Stimulated activated CD8-positive, alpha-beta memory T cell treated with anti-CD3 and anti-CD28 coated beads, Interleukin-4, amount 100 ng/mL, for 1 hour (primary cell): Measurements from ENCODE around the gene GRP.
"Not testable (repeated sequence)": the region's sequence is repeated elsewhere in the genome, so short reads cannot be mapped to it uniquely, and the experiment has no call there.

Source experiments
- DNase-seq, 2 donors: peaks; one replicate each; pipeline ENCODE4 v3.0.0-alpha.2; 2020; ENCODE audit warnings: low read depth in 2 of 2, low spot score in 1 of 2

Gene GRP

DNA sequence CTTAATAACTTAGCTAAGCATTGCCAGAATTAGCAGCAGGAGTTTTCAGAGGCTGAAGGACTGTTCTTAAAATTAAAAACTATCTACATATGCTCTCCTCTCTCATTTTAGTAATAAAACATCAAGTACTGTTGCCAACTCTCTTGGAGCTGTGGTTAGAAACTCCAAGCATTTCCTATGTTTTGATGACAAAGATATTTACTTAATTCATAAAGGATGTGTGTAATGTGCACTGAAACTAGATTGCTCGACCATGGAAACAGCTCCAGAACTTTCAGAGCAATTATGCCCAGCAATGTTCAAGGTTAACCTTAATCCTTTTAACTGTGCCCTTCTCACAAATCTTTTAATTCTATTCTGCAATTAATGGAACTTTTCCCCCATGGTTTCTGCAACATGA, 8.4 kb downstream of the GRP start:
- DNase-seq: no peak

DNA sequence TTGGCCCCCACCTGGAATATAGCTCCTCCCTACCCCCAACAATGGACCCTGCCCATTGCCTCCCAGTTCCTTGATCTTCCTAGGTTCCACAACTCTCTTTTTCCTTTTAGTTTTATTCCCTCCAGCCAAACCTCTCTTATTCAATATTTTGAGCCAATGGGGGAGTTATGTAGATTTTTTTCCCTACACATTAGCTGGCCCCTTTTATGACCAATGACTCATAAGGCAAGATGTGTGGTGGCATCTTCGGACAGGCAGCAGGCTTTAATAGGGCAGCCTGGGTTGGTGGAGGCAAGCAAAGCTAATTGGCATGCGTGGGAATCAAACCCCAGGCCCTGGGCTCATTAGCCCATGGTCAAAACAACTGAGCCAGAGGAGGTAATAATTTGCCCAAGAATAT, 9.2 kb downstream of the GRP start:
- DNase-seq: no peak

DNA sequence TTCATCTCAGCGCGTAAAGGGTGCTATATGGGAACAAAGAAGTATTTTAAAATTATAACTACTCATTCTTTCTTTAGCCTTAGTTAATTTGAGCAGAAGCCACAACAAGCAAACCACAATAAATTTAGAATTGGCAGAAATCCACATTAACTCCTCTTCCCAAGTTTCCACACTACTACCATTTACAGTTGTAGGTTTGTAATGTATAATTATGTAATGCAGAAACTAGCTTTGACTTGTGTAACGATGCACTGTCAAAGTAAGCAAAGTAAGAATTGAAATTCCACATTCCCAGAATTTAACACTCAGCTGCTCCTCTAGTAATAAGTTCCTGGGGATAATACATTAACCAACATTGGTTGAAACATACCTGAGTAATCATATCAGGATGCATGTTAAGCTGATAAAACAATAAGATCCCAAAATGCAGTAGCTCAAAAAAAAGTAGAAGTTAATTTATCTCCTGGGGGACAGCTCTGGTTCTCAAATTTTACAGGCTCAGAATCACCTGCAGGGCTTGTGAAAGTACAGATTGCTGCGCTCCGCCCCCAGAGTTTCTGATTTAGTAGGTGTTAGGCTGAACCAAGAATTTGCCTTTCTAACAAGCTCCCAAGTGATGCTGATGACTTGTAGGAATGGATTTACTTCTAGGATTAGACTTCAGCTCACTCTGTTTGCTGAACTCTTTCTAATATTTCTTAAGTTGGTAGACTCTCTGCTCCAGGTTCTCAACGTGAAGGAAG, 9.9 kb downstream of the GRP start:
- DNase-seq: no peak

DNA sequence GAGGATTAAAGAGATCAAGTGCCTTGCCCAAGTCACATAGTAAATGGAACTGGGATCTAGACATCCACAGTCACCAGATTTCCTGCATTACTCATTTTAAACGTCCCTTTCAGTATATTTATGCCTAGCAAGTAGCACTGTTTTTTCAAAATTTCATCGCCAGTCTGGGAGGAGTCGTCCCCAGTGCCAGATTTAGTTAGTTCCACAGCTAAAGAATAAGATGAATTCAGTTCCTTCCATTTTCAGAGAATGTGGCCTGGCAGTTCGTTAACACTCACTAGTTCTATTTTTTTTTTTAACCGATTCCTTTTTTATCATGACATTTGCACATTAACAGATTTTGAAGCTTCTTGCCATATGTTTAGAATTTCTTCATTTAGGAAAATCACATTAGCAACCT, 11.2 kb downstream of the GRP start:
- no peak for DNase-seq

DNA sequence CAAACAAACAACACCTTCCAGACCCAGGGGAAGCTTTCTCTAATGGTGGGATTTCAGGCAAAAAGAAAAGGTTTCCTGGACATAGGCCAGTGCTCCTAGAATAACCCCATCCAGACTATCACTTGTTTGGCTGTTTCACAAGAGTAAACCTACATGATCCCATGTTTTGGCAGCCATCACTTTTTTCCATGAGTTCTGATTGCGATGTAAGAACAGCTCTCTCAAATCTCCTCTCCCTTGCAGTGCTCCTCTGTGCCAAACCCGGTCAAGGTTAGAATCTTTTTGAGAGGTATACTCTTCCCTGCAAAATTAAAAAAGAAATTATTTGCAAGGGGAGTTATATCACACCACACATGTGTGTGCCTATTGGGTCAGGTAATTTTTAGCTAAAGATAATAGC, 11.9 kb downstream of the GRP start:
- no peak for DNase-seq

DNA sequence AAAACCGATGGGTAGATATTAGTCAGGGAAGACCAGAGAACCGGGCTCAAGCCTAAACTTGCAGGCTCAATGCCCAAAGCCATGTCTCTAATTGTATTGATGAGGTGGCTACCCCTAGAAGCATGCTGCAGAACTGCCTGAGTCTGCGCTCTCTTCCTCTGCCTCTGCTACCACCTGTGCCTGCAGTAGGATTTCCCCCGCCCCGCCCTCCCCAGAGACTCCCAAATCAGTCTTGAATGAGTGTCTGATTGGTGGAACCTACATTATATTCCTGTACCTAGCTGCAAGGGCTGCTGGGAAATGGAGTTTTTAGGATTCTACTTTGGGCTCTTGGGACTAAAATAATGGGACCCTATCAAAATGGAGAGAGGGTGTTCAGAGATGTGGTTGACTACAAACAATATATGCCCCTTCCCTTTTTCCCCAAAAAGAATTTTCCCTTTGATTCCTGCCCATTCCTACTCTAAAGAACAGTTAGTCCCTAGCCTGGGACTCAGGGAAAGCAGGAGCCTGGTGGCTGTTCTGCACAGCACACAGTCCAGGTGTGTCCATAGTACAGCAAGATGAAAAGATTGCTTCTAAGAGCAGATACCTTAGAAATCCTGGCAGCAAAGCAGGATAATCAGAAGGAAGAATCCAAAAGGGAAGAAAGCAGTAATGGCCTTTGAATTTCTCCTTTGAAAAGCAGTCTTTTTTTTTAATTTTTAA, 12.5 kb downstream of the GRP start:
- DNase-seq: no peak

DNA sequence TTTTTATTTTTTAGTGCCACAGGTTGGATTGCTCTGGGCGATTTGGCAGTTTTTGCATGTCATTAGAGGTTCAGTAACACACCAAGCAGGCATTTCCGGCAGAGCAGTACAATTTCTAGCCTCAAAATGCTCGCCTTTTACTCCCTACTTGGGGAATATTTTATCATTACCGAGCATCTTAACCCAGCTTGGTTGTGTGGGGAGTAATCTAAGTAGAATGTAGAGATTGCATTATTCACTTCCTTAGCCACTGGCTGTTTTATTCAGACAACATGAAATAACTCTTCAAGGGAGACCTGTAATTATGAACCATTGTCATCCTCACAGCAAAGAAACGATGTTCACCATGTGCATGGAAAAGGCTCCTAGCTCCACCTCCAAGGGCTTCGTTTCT, 13.1 kb downstream of the GRP start:
- no peak for DNase-seq

DNA sequence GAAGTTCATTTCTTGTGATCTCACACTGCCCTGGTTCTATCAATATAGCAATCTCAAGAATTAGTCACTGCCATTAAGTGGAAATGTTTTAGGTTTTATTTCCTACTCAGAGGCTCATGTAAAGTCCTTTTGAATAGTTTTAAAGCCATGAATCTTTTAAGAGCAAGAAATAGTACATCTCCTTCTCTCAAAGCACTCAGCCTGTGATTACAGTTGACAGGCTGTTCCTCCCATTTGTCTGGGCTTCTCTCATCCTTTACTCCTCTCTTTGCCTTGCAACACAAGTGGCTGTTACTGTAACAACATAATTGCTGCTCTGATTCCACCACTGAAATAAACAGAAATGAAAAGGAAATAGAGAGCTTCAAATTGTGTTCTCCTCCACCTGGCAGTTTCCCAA, 18.4 kb downstream of the GRP start:
- DNase-seq: no peak

DNA sequence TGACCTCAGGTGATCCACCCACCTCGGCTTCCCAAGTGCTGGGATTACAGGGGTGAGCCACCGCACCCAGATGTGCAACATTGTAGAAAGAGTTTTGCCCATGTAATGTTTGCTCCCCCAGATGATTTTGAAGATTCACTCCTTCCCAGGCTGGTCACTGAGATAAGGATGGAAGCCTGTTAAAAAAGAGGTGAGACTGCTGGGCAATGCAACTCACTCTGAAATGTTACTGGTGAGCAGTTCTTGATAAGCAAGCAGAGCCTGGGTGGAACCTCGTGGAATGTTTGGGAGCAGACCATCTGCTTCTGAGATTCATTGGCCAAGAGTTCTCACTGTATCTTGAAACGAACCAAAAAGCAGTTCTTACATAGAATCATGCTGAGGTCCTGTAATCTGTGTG, 19.7 kb downstream of the GRP start:
- DNase-seq: no peak

DNA sequence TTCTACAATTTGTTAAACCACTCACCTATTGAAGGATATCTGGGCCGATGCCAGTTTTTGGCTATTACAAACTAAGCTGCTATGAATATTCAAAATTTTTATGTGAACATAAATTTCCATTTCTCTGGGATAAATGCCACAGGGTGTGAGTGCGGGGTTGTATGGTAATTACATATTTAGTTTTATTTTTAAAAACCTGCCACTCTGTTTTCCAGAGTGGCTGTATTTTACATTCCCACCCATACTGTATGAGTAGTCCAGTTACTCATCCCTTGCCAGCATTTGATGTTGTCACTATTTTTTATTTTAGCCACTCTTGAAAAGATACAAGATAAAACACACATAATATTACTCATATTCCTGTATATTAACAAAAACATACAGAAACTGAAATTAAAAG, 22.9 kb downstream of the GRP start:
- no peak for DNase-seq

DNA sequence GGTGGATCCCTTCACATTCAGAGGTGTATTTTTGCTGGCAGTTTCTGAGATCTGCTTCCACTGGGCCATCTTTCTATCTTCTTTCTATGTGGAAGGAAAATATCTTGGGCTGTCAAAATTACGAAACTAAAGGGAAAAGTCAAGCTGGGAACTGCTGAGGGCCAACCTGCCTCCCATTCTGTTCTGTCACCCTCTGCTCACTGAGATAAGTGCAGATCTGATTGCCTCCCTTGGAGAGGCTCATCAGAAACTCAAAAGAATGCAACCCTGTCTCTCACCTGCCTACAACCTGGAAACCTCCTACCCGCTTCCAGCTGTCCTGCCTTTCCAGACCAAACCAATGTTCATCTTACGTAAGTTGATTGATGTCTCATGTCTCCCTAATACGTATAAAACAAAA, 26.8 kb downstream of the GRP start:
- DNase-seq: no peak

DNA sequence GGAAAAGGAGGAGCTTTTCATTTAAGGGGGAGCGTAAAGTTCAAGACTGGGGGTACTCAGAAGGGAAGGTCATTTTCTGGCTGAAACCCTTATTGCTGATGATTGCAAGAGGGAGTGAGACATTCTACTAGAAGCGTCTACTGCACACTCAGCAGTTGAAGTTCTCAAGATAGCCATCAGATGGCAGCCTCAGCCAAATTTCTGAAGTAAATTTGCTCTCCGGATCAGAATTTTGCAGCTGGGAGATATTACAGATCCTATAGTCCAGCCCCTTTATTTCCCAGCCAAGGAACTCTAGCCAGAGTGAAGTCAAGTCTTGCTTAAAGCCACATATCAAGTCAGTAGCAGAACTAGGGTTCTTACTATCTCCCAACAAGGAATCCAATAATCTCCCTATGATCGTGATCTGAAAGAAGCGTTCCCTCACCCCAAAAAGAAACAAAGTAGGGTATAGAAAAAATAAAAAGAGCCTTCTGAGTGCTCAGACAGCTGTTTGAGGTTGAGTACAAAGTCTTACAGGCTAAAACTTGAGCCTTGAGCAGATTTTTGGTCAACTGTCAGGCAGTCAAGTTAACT, 29.3 kb downstream of the GRP start:
- DNase-seq: no peak

DNA sequence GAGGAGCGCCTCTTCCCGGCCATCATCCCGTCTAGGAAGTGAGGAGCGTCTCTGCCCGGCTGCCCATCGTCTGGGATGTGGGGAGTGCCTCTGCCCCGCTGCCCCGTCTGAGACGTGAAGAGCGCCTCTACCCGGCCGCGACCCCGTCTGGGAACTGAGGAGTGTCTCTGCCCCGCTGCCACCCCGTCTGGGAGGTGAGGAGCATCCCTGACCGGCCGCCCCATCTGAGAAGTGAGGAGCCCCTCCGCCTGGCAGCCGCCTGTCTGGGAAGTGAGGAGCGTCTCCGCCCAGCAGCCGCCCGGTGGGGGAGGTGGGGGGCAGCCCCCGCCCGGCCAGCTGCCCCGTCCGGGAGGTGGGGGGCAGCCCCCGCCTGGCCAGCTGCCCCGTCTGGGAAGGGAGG, 35.5 kb downstream of the GRP start:
- not testable (repeated sequence) for DNase-seq

DNA sequence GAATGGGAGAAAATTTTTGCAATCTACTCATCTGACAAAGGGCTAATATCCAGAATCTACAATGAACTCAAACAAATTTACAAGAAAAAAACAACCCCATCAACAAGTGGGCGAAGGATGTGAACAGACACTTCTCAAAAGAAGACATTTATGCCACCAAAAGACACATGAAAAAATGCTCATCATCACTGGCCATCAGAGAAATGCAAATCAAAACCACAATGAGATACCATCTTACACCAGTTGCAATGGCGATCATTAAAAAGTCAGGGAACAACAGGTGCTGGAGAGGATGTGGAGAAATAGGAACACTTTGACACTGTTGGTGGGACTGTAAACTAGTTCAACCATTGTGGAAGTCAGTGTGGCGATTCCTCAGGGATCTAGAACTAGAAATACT, 41.9 kb downstream of the GRP start:
- not testable (repeated sequence) for DNase-seq

DNA sequence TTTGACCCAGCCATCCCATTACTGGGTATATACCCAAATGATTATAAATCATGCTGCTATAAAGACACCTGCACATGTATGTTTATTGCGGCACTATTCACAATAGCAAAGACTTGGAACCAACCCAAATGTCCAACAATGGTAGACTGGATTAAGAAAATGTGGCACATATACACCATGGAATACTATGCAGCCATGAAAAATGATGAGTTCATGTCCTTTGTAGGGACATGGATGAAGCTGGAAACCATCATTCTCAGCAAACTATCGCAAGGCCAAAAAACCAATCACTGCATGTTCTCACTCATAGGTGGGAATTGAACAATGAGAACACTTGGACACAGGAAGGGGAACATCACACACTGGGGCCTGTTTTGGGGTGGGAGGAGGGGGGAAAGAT, 42.3 kb downstream of the GRP start:
- DNase-seq: not testable (repeated sequence)

DNA sequence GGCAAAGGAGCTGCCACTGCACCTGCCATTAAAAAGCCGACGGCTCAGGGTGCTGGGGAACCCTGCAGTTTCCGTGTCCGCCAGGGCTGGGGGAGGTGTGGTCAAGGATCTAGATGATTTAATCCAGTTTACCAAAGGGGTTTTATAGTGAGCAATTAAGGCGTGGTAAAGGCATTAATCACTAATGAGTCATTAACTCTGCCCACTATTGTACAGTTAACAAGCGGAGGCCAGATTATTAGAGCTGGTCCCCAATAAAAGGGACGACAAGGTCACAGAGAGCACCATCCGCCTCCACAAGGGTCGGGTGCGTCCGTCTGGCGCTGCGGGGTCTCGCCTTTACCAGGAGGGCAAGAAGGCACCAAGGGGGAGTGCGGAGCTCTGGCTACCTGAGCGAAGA, 43.7 kb downstream of the GRP start:
- no peak for DNase-seq

DNA sequence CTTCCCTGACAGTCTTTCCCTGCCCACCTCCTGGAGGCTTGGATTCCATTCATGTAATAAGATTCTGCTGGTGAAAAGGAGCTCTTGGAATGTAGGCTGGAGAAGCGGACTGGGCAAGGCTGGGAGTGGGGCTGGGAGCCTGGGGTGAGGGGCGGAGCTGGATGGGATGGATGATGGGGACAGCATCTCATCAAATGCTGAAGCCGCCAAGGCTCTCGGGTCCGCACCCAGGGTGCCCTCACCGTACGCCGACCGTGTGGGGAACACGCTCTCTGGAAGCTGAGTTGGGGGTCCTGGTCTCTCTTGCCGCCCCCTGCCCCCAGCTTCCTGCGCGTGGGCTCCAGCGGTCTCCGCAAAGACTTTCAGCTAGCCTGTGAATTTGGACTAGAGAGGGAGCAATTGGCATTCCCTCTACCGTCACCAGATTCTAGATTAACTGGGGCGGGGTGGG, 44.2 kb downstream of the GRP start:
- no peak for DNase-seq

DNA sequence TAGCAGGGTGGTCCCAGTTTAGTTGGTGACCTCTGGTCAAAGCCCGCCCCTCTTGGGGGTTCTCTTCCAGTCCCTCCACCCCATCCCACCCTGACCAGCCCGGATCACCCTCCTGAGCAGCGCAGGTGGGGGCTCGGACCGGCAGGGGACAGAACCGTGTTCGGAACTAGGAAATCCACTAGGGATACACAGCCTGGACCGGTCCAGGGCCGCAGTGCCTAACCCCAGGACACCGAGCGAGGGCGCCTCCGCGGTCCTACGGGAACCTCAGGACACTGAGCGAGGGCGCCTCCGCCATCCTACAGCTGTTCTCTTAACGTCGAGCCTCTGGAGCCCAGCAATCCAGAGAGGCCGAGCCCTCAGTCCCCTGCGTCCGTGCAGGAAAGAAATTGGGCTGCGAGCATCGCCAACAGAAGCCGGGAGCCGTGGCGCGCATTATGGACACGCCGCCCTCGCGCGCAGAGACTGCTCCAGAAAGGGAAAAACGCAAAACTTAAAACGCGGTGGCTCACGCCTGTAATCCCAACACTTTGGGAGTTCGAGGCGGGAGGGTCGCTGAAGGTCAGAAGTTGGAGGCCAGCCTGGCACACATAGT, 44.8 kb downstream of the GRP start:
- DNase-seq: no peak

DNA sequence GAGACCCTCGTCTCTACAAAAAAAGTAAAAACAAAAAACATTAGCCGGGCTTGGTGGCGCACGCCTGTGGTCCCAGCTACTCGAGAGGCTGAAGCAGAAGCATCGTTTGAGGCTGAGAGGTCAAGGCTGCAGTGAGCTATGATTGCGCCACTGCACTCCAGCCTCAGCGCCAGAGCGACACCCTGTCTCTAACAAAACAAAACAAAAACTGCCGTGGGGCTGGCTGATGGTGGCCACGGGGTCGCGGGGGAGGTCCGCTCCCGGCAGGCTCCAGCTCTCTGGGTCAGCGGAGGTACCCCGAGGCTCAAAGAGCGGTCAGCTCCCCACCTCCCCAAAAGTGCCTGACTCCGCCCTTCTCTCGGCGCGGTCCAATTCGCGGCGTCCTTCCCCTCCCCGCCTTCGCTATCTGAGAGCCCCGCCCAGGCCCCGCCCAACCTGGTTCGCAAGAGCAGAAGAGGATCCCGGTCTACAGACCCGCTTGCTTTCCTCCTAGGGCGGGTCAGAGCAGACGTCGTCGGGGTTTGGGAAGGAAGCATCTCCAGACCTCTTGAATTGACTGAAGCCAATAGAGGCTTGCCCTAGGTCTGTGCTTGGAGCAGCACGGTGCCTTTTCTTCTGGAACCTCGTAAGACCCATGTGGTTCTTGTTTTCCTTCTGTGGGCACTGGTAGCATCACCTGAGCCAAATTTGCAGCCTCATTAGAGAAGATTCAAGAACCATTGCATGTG, 45.5 kb downstream of the GRP start:
- no peak for DNase-seq

DNA sequence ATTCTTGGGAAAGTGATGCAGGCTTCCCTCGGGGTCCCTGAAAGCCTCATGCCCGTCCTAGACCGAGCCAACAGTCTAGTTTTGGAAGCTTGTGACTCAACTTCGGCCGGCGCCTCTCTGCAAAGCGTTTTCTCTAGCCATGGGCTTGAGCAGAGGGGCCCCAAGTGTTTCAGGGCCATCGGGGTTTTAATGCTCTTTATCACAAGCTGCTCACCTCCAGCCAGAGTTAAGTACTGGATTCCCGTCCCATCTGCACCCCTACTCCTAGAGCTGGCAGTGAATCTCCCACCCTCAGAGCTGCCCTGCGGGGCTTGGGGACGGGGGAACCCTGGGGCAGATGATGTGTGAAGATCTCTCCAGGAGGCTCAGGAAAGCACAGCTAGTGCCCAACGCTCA, 46.0 kb downstream of the GRP start:
- no peak for DNase-seq

DNA sequence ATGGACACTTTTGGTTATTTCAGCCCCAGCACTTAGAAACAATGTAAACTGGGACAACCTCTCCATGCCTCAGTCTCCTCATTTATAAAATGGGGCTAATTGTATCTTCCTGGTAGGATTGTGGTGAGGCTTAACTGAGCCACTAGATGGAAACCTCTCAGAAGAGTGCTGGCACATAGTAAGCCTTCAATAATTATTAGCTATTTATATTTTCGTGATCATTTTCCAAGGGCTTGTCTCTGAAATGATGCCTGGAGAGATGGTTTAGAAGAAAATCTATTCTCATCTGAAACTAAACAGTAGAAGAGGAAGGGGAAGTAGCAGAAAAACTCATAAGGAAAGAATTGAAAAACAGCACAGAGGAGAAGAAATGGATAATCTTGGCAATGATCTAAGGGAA, 46.5 kb downstream of the GRP start:
- no peak for DNase-seq
